NCI-H526 (cell line): ENCODE data around the gene SLC9C2.
A peak's percentile ranks its signal among the peaks of the same experiment; 100 is the strongest.
"Not testable (repeated sequence)": the region's sequence is repeated elsewhere in the genome, so short reads cannot be mapped to it uniquely, and the experiment has no call there.

Experiments
- DNase-seq, 2 experiments: peaks; one replicate each; lab custom pipeline; 2025; lab: John Stamatoyannopoulos, UW

SLC9C2 gene

DNA sequence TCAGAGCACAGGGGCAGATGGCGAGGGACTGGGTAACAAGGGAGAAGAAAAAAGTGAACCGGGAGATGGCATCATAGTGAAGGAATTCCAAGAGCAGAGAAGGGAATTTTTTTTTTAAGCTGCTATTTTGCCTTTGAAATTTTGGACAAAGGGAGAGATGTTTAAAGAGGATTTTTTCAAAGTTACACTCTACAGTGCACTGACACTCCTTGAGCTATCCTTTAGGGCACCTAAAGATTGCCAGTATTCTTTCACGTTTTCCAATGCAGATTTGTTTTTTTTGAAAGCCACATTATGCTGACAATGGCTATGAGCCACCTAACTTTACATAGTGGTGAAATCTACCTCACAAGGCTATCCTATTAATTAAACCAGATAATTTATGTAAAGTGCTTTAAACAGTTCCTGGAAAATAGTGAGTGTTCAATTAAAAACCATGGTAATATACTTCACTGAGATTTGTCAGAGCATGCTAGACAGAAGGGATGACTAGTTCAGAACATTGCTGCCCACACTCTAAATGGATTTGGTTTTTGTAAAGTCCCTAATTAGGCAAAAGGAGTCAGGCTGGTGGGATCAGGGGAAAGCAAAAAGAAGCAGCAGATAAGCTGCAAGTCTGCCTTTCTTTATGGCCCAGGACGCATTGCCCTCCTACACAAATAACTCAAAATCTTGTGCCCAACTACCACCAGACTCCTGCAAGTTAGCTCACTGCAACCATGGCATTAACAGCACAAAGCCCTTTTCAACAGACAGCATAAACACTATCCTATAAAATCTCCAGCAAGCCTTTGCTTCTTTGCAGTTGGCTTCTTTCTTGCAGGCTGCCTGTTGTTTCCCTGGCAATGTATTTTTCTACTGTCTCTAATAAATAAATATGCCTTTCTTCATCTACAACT lies 71.8 kb downstream of the SLC9C2 start:
- no peak for DNase-seq

DNA sequence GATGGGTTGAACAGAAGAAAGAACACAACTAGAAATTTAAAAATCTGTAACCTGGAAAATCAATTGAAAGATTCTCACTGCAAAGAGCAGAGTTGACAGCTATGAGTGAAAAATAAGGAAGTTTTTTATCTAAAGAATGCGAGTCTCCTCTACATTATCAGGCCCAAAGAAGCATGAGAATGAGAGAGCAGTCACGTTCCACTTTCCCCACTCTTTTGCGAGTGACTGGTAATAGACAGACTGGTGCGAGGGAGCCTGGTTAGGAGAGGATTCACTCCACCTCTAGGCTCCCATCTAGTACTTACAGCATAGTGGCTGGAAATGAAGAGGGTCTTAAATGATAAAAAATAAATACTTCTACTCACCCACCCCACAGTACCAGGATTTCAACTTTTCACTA lies 73.8 kb downstream of the SLC9C2 start:
- no peak for DNase-seq

DNA sequence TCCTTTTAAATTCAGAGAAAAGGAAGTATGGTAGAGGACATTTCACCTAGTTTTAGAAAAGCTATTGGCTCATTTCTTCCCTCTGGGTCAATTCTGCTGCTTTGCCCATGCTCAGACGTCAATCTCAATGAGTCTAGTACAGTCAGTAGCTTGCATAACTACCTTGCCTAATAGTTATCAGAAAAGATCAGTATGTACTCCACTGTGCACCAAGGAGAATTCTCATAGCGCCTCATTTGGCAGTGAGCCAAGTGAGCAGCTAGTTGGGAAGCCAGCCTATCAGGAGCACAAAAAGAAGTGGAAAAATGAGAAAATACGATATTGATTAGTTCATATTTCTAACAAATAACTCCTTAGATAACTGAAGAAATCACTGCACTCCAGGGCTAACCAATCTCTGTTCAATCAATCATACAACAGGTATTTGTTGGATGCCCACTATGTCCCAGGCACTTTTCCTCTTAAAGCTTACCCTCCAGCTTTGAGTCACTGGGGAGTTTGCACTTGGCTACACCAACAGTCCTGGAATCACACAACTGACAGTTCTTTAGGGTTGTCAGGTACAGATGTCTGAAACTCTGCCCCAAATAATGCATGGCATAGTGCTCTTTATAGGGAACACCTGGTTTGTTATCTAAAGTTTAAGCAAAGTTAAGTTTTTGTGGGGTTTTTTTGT lies 75.6 kb downstream of the SLC9C2 start:
- DNase-seq = no peak

DNA sequence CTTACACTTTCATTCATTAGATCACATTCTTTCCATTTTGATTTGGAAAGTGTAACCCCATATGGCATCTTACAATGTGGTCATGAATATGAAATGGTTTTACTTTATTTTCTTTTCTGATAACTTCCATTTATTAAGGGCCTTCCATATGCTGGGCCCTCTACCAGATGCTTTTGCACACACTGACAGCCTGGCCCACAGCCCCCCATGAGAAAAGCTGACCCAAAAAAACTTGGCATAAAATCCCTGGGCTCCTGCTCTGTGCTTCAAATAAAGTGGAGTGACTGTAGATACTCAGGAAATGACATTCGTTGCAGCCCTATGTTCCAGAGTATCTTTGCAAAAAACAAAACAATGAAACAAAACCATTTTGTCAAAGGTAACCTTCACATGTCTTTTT lies 76.9 kb downstream of the SLC9C2 start:
- DNase-seq = no peak

DNA sequence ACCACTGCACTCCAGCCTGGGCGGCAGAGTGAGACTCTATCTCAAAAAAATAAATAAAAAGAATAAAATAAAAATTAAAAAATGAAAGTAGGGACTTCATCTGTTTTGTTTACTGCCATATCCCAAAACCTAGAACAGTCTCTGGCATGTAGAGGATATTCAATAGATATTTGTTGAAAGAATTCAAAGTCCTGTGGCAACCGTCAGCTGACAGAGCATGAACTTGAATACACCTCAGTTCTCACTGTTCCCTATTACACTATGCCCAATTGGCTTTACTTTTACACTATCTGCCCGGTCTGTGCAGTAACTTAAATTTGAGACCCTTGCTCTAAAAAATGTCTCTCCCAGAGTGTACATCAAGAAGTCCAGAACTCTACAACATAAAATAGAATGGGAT lies 79.5 kb downstream of the SLC9C2 start:
- DNase-seq = no peak

DNA sequence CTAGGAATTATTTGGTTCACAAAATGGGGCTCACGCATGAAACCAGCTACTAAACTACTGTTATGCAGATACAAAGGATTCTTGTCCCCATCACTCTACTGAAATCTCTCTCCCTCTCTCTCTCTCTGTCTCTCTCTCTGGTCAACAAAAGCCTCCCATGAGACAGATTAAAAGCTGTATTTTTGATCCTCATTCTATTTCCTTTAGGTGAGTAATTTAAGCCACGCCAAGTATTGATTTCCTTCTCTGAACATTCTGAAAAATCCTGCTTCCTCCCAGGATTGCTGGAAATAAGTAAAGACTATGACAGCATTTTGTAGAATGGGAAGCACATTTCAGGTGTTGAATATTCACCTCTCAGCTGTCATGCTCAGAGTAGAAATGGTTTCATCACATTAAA lies 82.1 kb downstream of the SLC9C2 start:
- DNase-seq = no peak

DNA sequence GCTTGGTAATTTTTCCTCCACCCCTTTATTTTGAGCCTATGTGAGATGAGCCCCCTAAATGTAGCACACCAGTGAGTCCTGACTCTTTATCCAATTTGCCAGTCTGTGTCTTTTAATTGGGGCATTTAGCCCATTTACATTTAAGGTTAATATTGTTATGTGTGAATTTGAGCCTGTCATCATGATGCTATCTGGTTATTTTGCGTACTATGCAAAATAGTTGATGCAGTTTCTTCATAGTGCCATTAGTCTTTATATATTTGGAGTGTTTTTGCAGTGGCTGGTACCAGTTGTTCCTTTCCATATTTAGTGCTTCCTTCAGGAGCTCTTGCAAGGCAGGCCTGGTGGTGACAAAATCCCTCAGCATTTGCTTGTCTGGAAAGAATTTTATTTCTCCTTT lies 88.4 kb downstream of the SLC9C2 start:
- not testable (repeated sequence) for DNase-seq

DNA sequence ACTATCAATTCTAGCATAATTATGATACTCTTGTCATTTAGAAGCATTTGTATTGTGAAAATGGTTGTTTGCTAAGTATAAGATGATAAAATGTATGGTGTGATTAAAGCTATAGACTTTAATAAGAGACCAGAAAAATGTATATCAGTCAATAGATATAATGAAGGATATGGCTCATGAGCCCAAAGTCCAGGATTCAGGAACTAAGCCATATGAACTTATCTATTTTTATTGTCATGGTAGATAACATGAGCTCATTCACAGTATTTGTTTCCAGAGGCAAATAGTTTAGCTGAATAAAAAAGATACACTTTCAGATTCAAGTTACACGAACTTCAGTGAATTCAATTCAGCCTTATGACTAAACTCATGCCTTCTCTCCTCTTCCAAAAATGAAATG lies 93.1 kb downstream of the SLC9C2 start:
- no peak for DNase-seq

DNA sequence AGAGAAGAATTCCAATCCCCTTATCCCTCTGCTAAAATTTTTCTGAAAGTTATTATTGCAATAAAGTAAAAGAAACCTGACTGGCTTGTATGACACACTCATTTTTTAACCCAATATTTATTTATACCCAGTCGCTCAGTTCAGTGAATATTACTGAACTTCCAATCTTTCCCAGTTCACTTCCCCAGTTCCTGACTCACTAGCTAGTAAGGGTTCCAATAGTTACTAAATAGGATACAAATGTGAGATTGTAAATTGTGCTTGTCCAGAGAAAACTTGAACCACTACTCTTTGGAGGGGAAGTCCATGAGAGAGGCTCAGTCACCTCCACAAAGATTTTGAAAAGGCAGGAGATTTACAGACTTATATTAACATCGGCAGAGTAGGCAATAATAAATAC lies 94.3 kb downstream of the SLC9C2 start:
- no peak for DNase-seq

DNA sequence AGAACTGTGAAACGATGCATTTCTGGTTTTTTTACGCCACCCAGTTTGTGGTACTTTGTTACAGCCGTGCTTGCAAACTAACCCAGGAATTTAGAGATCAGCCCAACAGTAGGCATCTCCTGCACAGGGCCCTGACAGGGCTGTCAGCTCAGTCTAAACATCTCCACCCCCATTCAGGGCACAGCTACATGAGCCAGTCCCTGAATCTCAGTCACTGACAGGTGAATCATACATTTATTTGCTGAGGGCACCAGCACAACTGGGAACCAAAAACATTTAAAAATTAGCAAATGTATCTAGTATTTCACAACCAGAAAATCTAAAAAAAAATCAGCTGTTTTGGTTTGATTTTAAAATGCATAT lies 95.0 kb downstream of the SLC9C2 start:
- DNase-seq = no peak

DNA sequence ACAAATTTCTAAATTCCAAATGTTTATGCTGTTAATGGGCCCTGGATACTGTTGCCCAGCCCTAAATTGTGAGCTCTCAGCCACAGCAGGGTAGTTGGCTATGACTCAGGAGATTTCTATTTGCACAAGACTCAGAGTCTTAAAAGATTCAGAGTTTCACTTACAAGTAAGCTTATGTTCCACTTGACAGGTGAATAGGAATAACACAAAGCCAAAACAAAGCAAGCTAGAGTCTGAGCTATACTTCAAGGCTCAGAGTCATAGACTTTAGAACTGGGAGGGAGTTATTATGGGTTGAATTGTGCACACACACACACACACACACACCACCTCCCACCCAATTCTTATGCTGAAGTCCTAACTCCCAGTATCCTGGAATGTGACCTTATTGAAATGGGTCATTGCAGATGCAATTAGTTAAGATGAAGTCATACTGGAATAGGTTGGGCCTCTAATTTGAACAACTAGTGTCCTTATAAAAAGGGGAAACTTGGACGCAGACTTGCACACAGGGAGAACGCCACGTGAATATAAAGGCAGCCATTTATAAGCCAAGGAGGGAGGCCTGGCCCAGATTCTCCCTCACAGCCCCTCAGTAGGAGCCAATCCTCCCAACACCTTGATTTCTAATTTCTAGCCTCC lies 95.5 kb downstream of the SLC9C2 start:
- no peak for DNase-seq

DNA sequence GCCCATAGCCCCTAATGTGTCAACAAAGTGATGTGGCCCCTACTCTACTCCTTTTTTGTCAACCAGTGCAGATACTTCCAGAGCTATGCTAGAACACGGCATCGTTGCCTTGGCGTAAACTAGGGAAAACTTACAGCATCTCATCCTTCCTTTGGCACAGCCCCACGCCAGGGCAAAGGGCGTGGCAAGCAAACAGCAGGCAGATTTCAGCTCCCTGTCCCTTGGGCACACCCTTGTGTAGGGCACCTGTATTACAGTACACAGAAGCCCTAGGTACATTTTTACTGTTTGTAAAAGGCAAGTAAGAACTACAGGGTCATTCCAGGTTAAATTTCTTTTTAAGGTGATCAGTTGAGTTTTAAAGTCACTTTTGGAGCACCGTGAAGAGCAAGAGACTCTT lies 96.4 kb downstream of the SLC9C2 start:
- DNase-seq = peak in 1 of 2 experiments; percentile 55

DNA sequence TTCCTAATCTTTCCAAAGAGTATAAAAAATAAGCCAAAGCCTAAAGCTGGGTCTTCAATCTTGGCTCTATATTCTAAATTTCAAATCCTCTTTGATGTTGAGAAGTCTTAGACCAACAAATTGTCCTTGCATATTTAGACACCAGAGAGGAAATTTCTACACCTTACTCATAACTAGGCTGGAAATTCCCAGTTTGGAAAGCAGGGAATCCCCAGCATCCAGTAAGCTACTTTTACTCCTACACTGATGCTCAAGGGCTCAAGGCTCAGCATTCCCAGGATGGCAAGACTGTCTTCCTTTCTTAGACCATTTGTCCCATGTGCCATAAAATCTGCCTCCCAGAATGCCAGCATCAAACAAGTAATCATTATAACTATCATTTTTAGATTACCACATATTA lies 97.5 kb downstream of the SLC9C2 start:
- no peak for DNase-seq

DNA sequence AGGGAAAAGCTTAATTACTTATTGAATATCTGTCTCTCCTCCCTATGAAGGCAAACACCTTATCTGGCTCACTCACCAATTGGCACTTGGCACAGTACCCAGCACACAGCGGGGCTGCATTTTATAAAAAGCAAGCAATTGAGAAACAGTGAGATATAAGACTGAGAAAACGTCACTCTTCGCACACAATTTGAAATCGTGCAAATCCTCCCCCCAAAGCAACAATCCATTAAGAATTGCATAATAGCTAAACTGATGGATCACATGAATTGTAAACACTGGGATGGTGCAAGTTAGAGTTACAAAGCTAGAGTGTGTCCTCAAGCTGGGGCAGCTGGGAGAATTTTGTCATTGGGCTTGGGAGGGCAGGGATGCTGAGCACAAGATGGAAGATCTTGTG lies 98.6 kb downstream of the SLC9C2 start:
- no peak for DNase-seq

DNA sequence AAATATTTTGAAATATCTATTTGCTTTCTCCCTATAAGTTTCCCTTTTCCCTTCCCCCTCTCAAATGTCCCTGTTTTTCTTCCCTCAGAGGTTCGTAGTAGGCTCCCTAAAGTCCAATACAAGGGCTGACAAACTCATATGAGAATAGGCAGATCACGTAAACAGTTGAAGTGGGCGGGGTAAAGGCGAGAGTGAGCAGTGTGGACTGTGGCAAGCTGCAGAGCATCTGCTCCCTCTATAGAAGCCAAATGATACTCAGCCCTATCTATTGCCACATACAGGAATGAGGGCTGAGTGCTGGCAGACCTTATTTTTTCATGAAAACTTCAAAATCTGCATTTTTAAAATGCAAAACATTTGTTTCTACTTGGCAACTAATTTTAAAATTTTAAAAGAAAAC lies 99.5 kb downstream of the SLC9C2 start:
- DNase-seq = no peak

DNA sequence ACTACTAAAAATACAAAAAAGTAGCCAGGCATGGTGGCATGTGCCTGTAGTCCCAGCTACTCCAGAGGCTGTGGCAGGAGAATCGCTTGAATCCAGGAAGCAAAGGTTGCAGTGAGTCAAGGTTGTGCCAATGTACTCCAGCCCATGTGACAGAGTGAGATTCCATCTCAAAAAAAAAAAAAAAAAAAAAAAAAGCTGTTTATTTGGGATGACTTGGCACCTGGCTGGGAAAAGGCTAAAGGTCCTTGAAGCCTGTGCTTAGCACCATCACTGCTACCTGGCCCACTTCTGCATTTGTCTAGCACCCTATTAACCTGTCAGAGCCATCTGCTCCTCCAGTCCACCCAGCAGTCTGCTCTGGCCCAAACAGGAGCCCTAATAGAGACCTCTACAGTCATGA lies 100.8 kb downstream of the SLC9C2 start:
- DNase-seq = no peak

DNA sequence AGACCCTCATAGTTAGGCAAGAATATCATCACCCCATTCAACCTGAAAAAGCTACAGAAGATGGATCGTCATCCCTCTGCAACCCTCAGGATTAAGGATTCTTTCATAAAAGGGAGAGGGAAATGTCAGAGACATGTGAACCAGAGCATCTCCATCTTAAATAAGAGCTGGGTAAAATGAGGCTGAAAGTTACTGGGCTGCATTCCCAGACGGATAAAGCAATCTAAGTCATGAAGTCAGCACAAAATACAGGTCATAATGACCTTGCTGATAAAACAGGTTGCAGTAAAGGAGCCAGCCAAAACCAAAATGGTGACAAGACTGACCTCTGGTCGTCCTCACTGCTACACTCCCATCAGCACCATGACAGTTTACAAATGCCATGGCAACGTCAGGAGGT lies 103.1 kb downstream of the SLC9C2 start:
- DNase-seq = no peak

DNA sequence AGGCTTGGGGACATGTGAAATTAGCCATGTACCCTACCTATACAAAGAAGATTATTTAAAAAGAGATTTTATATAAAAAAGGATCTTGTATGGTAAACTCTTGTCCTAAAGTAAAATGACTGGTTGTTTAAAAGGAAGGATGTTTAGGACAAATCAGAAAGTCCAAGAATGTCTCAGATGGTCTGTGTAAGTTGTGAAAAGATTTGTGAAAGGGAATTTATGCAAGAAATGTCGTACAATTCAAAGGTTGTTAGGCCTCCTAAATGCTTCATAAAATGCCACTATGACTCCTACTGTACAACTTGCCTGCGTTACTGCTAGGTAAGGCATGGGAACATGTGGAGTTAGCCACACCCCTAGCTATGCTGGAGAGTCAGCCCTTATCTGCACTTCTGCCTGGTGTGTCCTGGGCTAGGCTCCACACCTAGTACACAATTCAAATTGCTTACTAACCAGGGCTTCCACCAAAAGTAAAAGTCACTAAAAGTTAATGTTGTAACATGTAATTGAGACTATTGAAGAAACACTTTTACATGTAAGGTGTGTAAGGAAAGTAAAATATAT lies 106.0 kb downstream of the SLC9C2 start:
- no peak for DNase-seq

DNA sequence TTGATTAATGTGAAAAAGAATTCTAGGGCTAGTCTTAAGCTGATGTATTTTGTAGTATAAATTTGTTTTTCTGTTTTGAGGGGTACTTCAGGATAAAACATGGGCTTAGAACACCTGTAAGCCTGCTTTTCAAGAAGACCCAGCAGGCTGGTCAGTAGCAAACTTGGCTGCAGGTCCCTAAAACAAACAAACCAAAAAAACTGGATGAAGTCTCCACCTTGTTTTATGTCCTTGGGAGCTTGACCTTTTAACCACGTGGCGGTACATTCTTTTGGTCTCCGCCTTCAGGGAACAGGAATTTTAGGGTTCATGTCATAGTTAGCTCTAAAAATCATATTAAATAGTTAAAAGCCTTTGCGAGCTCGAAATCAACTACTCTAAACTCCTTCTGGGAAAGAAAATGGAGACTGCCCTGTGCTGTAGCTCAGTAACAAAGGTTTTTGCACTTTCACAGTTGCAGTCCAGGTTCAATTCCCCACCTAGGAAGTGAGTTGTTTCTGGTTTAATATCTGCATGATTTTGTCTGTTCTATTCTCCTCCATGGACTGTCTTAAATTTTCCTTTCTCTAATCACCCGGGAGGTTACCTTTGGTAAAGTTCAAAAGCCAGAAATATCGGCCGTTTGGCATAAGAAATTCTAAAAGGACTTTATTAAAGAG lies 107.1 kb downstream of the SLC9C2 start:
- no peak for DNase-seq

DNA sequence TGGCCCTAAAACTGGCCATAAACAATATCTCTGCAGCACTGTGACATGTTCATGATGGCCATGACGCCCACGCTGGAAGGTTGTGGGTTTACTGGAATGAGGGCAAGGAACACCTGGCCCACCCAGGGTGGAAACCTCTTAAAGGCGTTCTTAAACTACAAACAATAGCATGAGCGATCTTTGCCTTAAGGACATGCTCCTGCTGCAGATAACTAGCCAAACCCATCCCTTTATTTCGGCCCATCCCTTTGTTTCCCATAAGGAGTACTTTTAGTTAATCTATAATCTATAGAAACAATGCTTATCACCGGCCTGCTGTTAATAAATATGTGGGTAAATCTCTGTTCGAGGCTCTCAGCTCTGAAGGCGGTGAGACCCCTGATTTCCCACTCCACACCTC lies 109.7 kb downstream of the SLC9C2 start:
- not testable (repeated sequence) for DNase-seq

DNA sequence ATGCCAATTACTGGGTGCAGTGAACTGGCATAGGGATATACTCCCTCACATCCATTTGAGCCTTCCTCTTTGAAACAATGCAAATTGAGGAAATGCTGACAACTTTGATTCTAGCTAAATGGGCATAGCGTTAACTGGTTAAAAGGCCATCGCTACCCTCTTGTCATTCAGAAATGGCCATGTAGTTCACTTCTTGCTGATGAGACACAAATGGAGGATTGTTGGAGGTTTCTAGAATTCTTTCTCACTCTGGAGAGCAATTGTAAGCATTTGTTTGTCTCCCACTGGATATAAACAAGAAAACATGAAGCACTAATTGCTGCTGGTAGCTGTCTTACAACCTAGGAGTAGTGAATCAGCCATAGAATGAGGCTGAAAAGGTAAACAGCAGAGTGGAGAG lies 111.4 kb downstream of the SLC9C2 start:
- no peak for DNase-seq

DNA sequence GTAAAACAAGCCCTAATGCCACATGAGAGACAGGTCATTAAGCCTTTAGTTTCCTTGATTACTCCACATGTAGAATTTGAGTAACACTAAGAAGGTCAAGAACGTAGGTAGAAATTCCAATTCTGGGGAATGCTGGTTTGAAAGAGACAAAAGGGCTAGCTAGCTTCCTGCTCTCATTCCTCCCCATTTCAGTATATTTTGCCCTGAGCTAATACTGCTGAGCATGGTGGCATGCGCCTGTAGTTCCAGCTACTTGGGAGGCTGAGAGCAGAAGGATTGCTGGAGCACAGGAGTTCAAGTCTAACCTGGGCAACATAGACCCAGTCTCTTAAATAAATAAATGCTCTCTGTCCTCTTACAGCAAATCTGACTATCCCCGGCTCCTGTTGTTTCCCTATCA lies 112.9 kb downstream of the SLC9C2 start:
- no peak for DNase-seq
